ENCODE results near the gene PKP1. TPM values are rescaled to one million over a fixed set of nuclear protein-coding genes. Genes with fewer than 3 reads are reported as not detected.

PKP1 gene
- polyA plus RNA-seq, 3 donors from 2014 or later, result not detected

GRCh38 chr1:201364808-201365105, 81.5 kb downstream of the PKP1 start:
- Mint-ChIP-seq H3K27me3 (ENCODE audit: low read depth in 3 of 3) (peaks cover 4 to 15% (median 6%) of the 10 kb centered on the region in 3 donors), H3K4me1 (no peaks in the 10 kb centered on the region)

GRCh38 chr1:201365251-201365650, 81.9 kb downstream of the PKP1 start:
- Mint-ChIP-seq H3K27me3 (ENCODE audit: low read depth in 3 of 3) (peaks cover 4 to 13% (median 6%) of the 10 kb centered on the region in 3 donors), H3K9me3 (no peaks in the 10 kb centered on the region), H3K27ac (no peak overlapping the region), H3K4me3 (no peak overlapping the region), H3K4me1 (no peaks in the 10 kb centered on the region), H3K36me3 (no peaks in the 10 kb centered on the region)
- no peak for DNase-seq

More at GRCh38 chr1:201364808-201365105, 81.5 kb downstream of the PKP1 start:
- Mint-ChIP-seq H3K27ac (no peak overlapping the region), H3K36me3 (no peaks in the 10 kb centered on the region), H3K9me3 (no peaks in the 10 kb centered on the region), H3K4me3 (no peak overlapping the region)
- no peak for DNase-seq

GRCh38 chr1:201366696-201367095, 83.4 kb downstream of the PKP1 start:
- peaks cover 4 to 12% (median 6%) of the 10 kb centered on the region in 3 donors for H3K27me3 Mint-ChIP-seq (ENCODE audit: low read depth in 3 of 3)
- H3K27ac Mint-ChIP-seq, result no peak overlapping the region
- H3K4me1 Mint-ChIP-seq, result no peaks in the 10 kb centered on the region
- no peak overlapping the region for H3K4me3 Mint-ChIP-seq
- DNase-seq, result no peak
- H3K9me3 Mint-ChIP-seq, result no peaks in the 10 kb centered on the region
- no peaks in the 10 kb centered on the region for H3K36me3 Mint-ChIP-seq

- Mint-ChIP-seq H3K9me3 (no peaks in the 10 kb centered on the region), H3K36me3 (no peaks in the 10 kb centered on the region), H3K4me1 (no peaks in the 10 kb centered on the region), H3K27ac (no peak overlapping the region), H3K27me3 (ENCODE audit: low read depth in 3 of 3) (peaks cover 4 to 8% (median 6%) of the 10 kb centered on the region in 3 donors), H3K4me3 (no peak overlapping the region)
- no peak for DNase-seq
These were observed 85.9 kb downstream of the PKP1 start for GRCh38 chr1:201369209-201369608.

- no peaks in the 10 kb centered on the region for H3K9me3 Mint-ChIP-seq
- DNase-seq, result no peak
- peaks cover 4 to 7% (median 6%) of the 10 kb centered on the region in 3 donors for H3K27me3 Mint-ChIP-seq (ENCODE audit: low read depth in 3 of 3)
- H3K4me1 Mint-ChIP-seq, result no peaks in the 10 kb centered on the region
- no peak overlapping the region for H3K27ac Mint-ChIP-seq
- no peak overlapping the region for H3K4me3 Mint-ChIP-seq
- no peaks in the 10 kb centered on the region for H3K36me3 Mint-ChIP-seq
These were observed 87.2 kb downstream of the PKP1 start for GRCh38 chr1:201370500-201370899.

GRCh38 chr1:201371276-201371675, 88.0 kb downstream of the PKP1 start:
- peaks cover 4 to 6% (median 5%) of the 10 kb centered on the region in 3 donors for H3K27me3 Mint-ChIP-seq (ENCODE audit: low read depth in 3 of 3)
- H3K27ac Mint-ChIP-seq, result no peak overlapping the region
- no peaks in the 10 kb centered on the region for H3K4me1 Mint-ChIP-seq
- H3K4me3 Mint-ChIP-seq, result no peak overlapping the region
- H3K36me3 Mint-ChIP-seq, result no peaks in the 10 kb centered on the region
- DNase-seq, result no peak
- H3K9me3 Mint-ChIP-seq, result no peaks in the 10 kb centered on the region

- Mint-ChIP-seq H3K27me3 (ENCODE audit: low read depth in 3 of 3) (peaks cover 4 to 6% (median 5%) of the 10 kb centered on the region in 3 donors), H3K27ac (no peak overlapping the region), H3K4me1 (no peaks in the 10 kb centered on the region), H3K36me3 (no peaks in the 10 kb centered on the region), H3K9me3 (no peaks in the 10 kb centered on the region), H3K4me3 (no peak overlapping the region)
- DNase-seq, result no peak
These were observed 88.5 kb downstream of the PKP1 start for GRCh38 chr1:201371792-201372191.

GRCh38 chr1:201374364-201374763, 91.1 kb downstream of the PKP1 start:
- H3K4me3 Mint-ChIP-seq, result no peak overlapping the region
- no peak for DNase-seq
- H3K27ac Mint-ChIP-seq, result no peak overlapping the region
- H3K27me3 Mint-ChIP-seq (ENCODE audit: low read depth in 3 of 3), result peaks cover 0 to 4% (median 2%) of the 10 kb centered on the region in 3 donors
- no peaks in the 10 kb centered on the region for H3K9me3 Mint-ChIP-seq
- no peaks in the 10 kb centered on the region for H3K4me1 Mint-ChIP-seq
- no peaks in the 10 kb centered on the region for H3K36me3 Mint-ChIP-seq

GRCh38 chr1:201375169-201375568, 91.9 kb downstream of the PKP1 start:
- Mint-ChIP-seq H3K9me3 (no peaks in the 10 kb centered on the region), H3K27me3 (ENCODE audit: low read depth in 3 of 3) (peaks cover 0 to 4% (median 2%) of the 10 kb centered on the region in 3 donors), H3K36me3 (no peaks in the 10 kb centered on the region), H3K4me1 (no peaks in the 10 kb centered on the region), H3K27ac (no peak overlapping the region), H3K4me3 (no peak overlapping the region)
- DNase-seq, result no peak

GRCh38 chr1:201376107-201376463, 92.8 kb downstream of the PKP1 start:
- H3K4me3 Mint-ChIP-seq, result no peak overlapping the region
- H3K9me3 Mint-ChIP-seq, result no peaks in the 10 kb centered on the region
- no peak overlapping the region for H3K27ac Mint-ChIP-seq
- H3K4me1 Mint-ChIP-seq, result no peaks in the 10 kb centered on the region
- H3K27me3 Mint-ChIP-seq (ENCODE audit: low read depth in 3 of 3), result peaks cover 0 to 4% (median 2%) of the 10 kb centered on the region in 3 donors
- no peak for DNase-seq
- H3K36me3 Mint-ChIP-seq, result no peaks in the 10 kb centered on the region

- H3K27me3 Mint-ChIP-seq (ENCODE audit: low read depth in 3 of 3), result peaks cover 0 to 4% (median 2%) of the 10 kb centered on the region in 3 donors
- no peak for DNase-seq
- no peaks in the 10 kb centered on the region for H3K9me3 Mint-ChIP-seq
- no peaks in the 10 kb centered on the region for H3K4me1 Mint-ChIP-seq
- no peaks in the 10 kb centered on the region for H3K36me3 Mint-ChIP-seq
- no peak overlapping the region for H3K27ac Mint-ChIP-seq
- H3K4me3 Mint-ChIP-seq, result no peak overlapping the region
These were observed 93.4 kb downstream of the PKP1 start for GRCh38 chr1:201376464-201377374.

- Mint-ChIP-seq H3K4me1 (no peaks in the 10 kb centered on the region), H3K27me3 (ENCODE audit: low read depth in 3 of 3) (peaks cover 0 to 4% (median 2%) of the 10 kb centered on the region in 3 donors), H3K27ac (no peak within 1 kb of the TSS), H3K4me3 (no peak within 1 kb of the TSS), H3K9me3 (no peaks in the 10 kb centered on the region), H3K36me3 (no peaks in the 10 kb centered on the region)
- no peak for DNase-seq
These were observed 94.3 kb downstream of the PKP1 start, which contains the start of gene TNNT2 for GRCh38 chr1:201377611-201378092. TSS of gene TNNT2 (minus strand) at chr1:201377680. CDS start at chr1:201373254, 4,426 bp downstream.

GRCh38 chr1:201378804-201379203, 95.5 kb downstream of the PKP1 start:
- H3K9me3 Mint-ChIP-seq, result no peaks in the 10 kb centered on the region
- no peaks in the 10 kb centered on the region for H3K36me3 Mint-ChIP-seq
- DNase-seq, result no peak
- H3K27me3 Mint-ChIP-seq (ENCODE audit: low read depth in 3 of 3), result peaks cover 0 to 2% (median 0%) of the 10 kb centered on the region in 3 donors
- H3K4me3 Mint-ChIP-seq, result no peak overlapping the region
- H3K27ac Mint-ChIP-seq, result no peak overlapping the region
- H3K4me1 Mint-ChIP-seq, result no peaks in the 10 kb centered on the region

- H3K27me3 Mint-ChIP-seq (ENCODE audit: low read depth in 3 of 3), result peaks cover 0 to 2% (median 1%) of the 10 kb centered on the region in 3 donors
- H3K4me3 Mint-ChIP-seq, result no peak overlapping the region
These were observed 96.5 kb downstream of the PKP1 start for GRCh38 chr1:201379733-201380242.

More at GRCh38 chr1:201379733-201380242, 96.5 kb downstream of the PKP1 start:
- Mint-ChIP-seq H3K36me3 (no peaks in the 10 kb centered on the region), H3K27ac (no peak overlapping the region), H3K9me3 (no peaks in the 10 kb centered on the region), H3K4me1 (no peaks in the 10 kb centered on the region)
- no peak for DNase-seq

Measured in immature natural killer cell (primary cell).